GM19438 (cell line): ENCODE measurements around the gene UQCRC2.
"Not testable (repeated sequence)": the region's sequence is repeated elsewhere in the genome, so short reads cannot be mapped to it uniquely, and the experiment has no call there.

Source experiments
- ATAC-seq: cut with Tn5 transposase; IDR thresholded peaks from one replicate; pipeline ENCODE4 v1.9.1; 2021; ENCODE audit warnings: low read depth; ENCODE audit not compliant: unreplicated experiment

The UQCRC2 gene

GRCh38 chr16:22007509-22008214 is 54.5 kb downstream of the UQCRC2 start, which contains the start of gene MOSMO:
Gene MOSMO (plus strand): TSS chr16:22008111. CDS start chr16:22008302, 191 bp downstream.
- ATAC-seq = peak; percentile 79

- no peak for ATAC-seq
Observed at GRCh38 chr16:22008215-22009059, 55.3 kb downstream of the UQCRC2 start.

- ATAC-seq = no peak
Observed at GRCh38 chr16:22010902-22011301, 57.7 kb downstream of the UQCRC2 start.

DNA sequence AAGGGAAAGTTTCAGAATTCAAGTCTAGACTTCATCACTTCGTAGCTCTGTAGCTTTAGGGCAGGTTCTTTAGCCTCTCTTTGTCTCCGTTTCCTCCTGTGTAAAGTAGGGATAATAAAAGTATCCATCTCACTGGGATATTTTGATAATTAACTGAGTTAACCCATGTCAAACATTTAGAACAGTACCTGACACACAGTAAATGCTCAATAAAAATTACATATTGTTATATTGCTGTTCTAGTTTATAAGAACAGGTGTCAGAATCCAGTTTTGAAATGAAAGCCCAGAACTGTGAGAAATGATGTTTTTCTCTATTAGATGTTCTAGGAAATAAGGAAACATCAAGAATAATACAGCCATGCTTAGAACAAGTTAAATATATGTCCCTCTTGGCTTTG is 59.1 kb downstream of the UQCRC2 start:
- ATAC-seq = no peak

- ATAC-seq = no peak
Observed at GRCh38 chr16:22013486-22013885, 60.3 kb downstream of the UQCRC2 start.

DNA sequence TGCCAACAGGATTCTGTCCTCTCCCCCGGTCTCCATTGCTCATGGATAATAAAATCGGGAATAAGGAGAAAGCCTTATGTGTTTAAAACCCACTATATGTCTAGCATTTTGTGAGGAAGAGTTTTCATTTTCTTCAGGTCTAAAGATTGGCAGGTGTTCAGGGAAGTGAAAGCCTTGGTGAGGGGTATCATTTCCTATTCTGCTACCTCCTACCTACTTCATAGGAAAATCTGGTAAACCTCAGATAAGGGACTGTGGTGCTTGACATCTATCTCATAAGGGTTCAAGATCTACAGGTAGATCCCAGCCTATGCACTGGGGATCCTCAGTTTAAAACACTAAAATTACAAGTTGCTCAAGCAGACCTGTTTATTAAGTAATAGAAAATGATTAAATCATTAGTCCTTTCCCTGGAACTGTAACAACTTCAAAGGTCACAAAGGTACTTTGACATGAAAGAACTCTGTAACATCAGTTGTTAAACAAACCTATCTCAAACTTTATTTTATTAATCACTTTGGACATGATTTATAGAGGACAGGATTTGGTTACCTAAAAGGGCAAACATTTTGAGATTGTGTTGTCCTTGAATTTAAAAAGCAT is 61.2 kb downstream of the UQCRC2 start:
- ATAC-seq = no peak

- ATAC-seq = no peak
Observed at GRCh38 chr16:22016927-22017326, 63.8 kb downstream of the UQCRC2 start.

- no peak for ATAC-seq
Observed at GRCh38 chr16:22018559-22018958, 65.4 kb downstream of the UQCRC2 start.

GRCh38 chr16:22022151-22022550 is 69.0 kb downstream of the UQCRC2 start:
- no peak for ATAC-seq

- no peak for ATAC-seq
Observed at GRCh38 chr16:22023505-22023904, 70.3 kb downstream of the UQCRC2 start.

DNA sequence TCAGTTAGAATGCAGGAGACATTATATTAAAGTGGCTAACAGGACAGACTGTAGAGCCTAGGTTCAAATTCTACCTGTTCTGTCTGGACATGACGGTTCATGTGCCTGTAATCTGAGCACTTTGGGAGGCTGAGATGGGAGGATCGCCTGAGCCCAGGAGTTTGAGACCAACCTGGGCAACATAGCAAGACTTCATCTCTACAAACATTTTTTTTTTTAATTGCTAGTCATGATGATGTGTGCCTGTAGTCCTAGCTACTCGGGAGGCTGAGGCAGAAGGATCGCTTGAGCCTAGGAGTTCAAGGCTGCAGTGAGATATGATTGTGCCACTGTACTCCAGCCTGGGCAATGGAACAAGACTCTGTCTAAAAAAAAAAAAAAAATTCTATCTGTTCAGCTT is 71.6 kb downstream of the UQCRC2 start:
- not testable (repeated sequence) for ATAC-seq

DNA sequence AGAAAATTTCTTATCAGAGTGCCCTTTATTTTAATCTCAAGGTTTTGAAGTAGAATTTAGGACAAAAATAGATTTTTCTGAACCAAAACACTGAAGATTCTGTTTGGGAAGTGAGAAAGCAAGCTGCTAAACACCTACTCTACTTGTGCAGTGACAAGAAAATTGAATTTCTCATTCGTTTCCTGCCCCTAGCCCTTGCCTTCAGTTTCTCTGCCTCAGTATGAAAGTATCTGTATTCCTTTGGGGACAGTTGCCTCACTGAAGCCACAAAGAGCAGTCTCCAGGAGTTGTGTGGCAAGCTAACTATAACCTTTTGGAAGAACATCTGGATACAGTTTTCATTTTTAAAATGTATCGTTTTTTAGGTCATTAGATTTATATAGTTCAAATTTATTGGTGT is 74.5 kb downstream of the UQCRC2 start:
- ATAC-seq = no peak

DNA sequence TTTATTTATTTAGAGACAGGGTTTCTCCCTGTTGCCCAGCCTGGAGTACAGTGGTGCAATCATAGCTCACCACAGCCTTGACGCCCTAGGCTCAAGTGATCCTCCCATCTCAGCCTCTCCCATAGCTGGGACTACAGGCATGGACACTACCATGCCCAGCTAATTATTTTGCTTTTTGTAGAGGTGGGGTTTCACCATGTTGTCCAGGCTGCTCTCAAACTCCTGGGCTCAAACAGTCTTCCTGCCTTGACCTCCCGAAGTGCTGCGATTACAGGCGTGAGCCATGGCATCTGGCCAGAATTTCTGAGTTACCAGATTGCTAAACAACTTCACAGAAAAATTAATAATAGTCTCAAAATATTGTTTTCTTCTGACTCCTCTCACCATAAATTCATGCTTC is 76.5 kb downstream of the UQCRC2 start:
- no peak for ATAC-seq

GRCh38 chr16:22030087-22030812 is 77.1 kb downstream of the UQCRC2 start:
- no peak for ATAC-seq

DNA sequence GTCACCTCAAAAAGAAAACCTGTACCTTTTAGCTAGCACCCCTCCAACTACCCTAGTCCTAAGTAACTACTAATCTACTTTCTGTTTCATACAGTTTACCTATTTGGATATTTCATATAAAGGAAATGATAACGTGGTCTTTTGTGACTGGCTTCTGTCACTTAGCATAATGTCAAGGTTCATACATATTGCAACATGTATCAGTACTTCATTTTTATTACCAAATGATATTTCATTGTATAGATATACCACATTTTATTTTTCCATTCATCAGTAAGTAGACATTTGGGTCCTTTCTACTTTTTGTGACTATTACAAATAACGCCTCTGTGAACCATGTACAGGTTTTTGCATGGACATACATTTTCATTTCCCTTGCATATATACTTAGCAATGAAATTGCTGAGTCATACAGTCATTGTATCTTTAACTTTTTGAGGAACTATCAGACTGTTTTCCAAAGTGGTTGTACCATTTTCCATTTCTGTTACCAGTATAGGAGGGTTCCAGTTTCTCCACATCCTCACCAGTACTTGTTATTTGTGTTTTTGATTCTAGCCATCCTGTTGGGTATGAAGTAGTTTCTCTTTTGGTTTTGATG is 78.4 kb downstream of the UQCRC2 start:
- ATAC-seq = no peak
